Mucosa of stomach (tissue), 1 donor: Measurements from ENCODE around the gene AVL9.
"Not testable (repeated sequence)": the region's sequence is repeated elsewhere in the genome, so short reads cannot be mapped to it uniquely, and the experiment has no call there.

Experiments
- H3K27me3 ChIP-seq: one replicate; pipeline ENCODE4 v1.7.0; 2013; ENCODE audit warnings: mild to moderate bottlenecking, low read length; ENCODE audit not compliant: control insufficient read depth, insufficient read depth
- H3K36me3 ChIP-seq: one replicate; pipeline ENCODE4 v1.7.0; 2013; ENCODE audit warnings: low read length; ENCODE audit not compliant: control insufficient read depth, insufficient read depth
- H3K4me1 ChIP-seq: one replicate; pipeline ENCODE4 v1.7.0; 2013; ENCODE audit warnings: mild to moderate bottlenecking, low read length; ENCODE audit not compliant: control insufficient read depth, insufficient read depth
- H3K4me3 ChIP-seq: one replicate; pipeline ENCODE4 v1.7.0; 2013; ENCODE audit warnings: low read length
- H3K9ac ChIP-seq: one replicate; pipeline ENCODE4 v1.7.0; 2013; ENCODE audit warnings: mild to moderate bottlenecking, low read length, moderate library complexity
- H3K9me3 ChIP-seq: one replicate; pipeline ENCODE4 v1.7.0; 2013; ENCODE audit warnings: mild to moderate bottlenecking, low read length, moderate library complexity; ENCODE audit not compliant: control insufficient read depth
- donor health status: Pancreatic carcinoma.

AVL9 gene

GRCh38 chr7:32474008-32474407 is 21.3 kb upstream of the AVL9 start:
- H3K4me3 ChIP-seq, result no peak overlapping the region
- H3K36me3 ChIP-seq, result no peaks in the 10 kb centered on the region
- H3K9ac ChIP-seq, result no peak overlapping the region
- H3K9me3 ChIP-seq, result no peaks in the 10 kb centered on the region
- H3K27me3 ChIP-seq, result no peaks in the 10 kb centered on the region
- no peaks in the 10 kb centered on the region for H3K4me1 ChIP-seq

DNA sequence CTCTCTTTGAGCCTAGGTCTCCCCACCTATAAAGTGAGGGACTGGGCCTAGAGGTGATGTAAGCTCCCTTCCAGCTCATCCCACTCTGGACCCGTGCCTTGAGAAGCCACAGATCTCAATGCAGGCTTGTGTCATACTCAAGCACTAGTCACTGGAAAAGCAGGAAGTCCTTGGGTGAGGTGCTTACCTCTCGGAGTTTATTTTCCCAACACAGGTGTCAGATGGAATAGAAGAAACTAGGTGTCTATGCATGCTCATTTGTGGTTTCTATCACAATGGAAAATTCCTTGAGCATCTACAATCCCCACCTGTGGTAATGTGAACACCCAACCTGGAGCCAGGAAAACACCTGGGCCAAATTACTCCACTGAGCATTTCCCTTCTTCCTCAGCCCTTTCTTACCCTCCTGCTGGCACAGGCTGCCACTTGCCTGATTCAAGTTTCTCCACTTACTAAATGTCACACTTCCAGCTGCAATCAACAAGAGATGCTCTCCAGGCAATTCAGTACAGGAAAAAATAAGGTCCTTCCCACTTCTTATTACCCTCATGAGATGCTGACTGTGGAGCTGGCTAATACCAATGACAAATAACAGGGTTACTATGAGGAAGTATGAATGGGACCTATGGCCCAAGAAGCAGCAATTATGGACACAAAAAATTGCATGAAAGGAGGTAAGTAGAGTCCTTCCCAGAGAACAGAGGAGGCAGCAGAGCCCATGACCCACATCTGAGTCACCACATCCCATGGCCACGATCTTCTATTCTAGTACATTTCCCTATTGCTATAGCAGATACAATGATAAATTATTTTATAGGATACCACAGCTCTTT is 18.3 kb upstream of the AVL9 start:
- no peaks in the 10 kb centered on the region for H3K36me3 ChIP-seq
- no peaks in the 10 kb centered on the region for H3K27me3 ChIP-seq
- no peaks in the 10 kb centered on the region for H3K4me1 ChIP-seq
- H3K9ac ChIP-seq, result no peak overlapping the region
- H3K9me3 ChIP-seq, result no peaks in the 10 kb centered on the region
- no peak overlapping the region for H3K4me3 ChIP-seq

DNA sequence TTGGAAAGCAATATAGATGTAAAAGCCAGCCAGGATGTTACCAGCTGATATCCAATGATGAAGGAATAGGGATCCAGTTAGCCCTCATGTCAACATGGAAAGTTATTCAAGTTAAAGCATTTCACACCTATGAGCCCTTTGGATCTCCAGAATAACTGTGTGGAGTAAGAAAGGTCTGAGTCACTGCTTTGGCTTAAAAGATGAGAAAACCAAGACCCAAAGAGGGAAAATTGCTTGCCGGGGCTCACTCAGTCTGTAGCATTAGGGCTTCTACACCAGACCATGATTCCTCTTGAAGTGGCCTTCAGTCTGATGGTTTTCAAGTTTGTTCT is 17.7 kb upstream of the AVL9 start:
- Histone ChIP-seq H3K4me3 (no peak overlapping the region), H3K9me3 (no peaks in the 10 kb centered on the region), H3K4me1 (no peaks in the 10 kb centered on the region), H3K36me3 (no peaks in the 10 kb centered on the region), H3K9ac (no peak overlapping the region), H3K27me3 (no peaks in the 10 kb centered on the region)

DNA sequence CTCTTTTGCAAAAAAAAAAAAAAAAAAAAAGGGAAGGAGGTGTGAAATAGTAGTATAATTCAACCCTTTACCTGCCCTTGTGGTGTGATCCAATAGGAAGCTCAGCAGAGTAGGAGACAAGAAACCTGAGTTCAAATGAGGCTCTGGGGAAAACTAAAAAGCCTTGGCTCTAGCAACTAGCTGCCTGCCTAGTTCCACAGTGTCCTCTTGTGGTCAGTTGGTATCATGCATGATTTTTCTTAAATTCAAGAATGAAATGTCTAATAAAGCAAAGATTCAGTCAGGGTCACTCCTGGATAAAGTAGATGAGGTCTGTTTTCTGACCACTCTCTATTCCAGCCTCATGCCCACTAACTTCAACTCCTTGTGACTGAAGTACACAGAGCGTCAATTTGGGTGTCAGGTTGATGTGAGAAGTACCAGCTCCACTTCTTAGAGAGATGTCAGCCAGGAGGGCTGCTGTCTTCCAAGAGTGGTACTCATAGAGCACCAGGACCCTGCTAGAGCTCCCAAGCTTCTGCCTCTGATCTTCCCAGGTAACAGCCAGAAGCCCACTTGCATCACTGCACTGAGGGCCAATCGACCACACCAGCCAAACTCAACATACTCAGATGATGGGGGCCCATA is 15.6 kb upstream of the AVL9 start:
- Histone ChIP-seq H3K27me3 (no peaks in the 10 kb centered on the region), H3K9ac (no peak overlapping the region), H3K4me1 (no peaks in the 10 kb centered on the region), H3K36me3 (no peaks in the 10 kb centered on the region), H3K4me3 (no peak overlapping the region), H3K9me3 (no peaks in the 10 kb centered on the region)

GRCh38 chr7:32481176-32481575 is 14.1 kb upstream of the AVL9 start:
- Histone ChIP-seq H3K4me3 (no peak overlapping the region), H3K9ac (no peak overlapping the region), H3K36me3 (no peaks in the 10 kb centered on the region), H3K27me3 (no peaks in the 10 kb centered on the region), H3K9me3 (no peaks in the 10 kb centered on the region), H3K4me1 (no peaks in the 10 kb centered on the region)

DNA sequence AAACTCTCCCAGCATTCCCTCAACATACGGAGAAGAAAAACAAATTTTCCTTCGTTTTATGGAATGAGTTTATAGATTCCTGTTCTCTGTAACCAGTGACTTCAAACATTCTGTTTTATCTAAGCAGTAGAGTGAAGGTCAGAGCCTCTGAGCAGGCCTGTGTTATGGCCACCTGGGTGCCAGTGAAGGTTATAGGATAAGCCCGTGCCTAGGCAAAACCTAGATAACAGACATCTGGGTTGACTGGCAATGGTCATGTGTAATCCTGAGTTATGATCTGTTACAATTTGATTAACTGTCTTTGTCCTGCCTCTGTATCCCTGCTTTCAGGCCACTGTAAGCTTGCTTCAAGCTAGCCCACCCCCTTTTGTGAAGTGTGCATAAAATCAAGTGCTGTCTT is 13.4 kb upstream of the AVL9 start:
- Histone ChIP-seq H3K9me3 (no peaks in the 10 kb centered on the region), H3K27me3 (no peaks in the 10 kb centered on the region), H3K4me3 (no peak overlapping the region), H3K4me1 (no peaks in the 10 kb centered on the region), H3K36me3 (no peaks in the 10 kb centered on the region), H3K9ac (no peak overlapping the region)

- Histone ChIP-seq H3K27me3 (no peaks in the 10 kb centered on the region), H3K4me3 (peak overlapping the region; percentile 97), H3K9me3 (no peaks in the 10 kb centered on the region), H3K4me1 (no peaks in the 10 kb centered on the region), H3K36me3 (no peaks in the 10 kb centered on the region), H3K9ac (peak overlapping the region; percentile 78)
These were observed 5.5 kb upstream of the AVL9 start for GRCh38 chr7:32489788-32490126.

DNA sequence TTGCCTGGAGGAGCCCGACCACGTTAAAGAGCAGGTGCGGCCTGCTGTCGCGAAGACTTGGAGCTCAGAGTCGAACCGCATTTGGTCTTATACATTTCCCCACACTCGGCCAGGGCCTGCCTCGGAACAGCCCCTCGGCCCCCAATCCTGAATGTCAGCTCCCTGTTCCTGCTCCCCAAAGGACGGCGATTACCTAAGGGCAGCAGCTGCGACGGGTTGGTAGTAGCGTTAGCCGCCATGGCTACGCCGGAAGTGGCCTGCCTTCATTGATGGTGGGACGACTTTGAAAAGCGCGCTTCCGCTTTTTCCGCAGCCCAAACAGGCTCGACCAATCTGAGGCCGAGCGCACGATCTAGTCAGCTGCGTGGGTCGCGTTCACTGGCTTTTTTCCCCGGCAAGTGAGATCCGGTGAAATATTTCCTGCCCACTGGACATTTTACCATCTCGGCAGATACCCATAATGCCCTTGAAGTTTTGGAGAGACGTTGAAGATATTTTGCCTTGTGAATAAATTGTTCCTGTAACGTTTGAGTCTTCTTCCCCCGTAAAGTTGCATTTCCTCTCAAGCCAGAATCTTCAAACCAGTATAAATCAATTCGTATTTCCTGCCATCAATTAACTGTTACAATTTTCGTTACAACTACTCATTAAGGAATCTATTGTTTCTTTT is 5.0 kb upstream of the AVL9 start, which contains the start of gene LSM5:
TSS of gene LSM5 (minus strand) at position 254 of the 670 bp plus-strand sequence. CDS start at position 239, 15 bp downstream.
- Histone ChIP-seq H3K36me3 (no peaks in the 10 kb centered on the region), H3K9me3 (no peaks in the 10 kb centered on the region), H3K4me3 (peak within 1 kb of the TSS; percentile 97), H3K4me1 (no peaks in the 10 kb centered on the region), H3K9ac (peak within 1 kb of the TSS; percentile 78), H3K27me3 (no peaks in the 10 kb centered on the region)

DNA sequence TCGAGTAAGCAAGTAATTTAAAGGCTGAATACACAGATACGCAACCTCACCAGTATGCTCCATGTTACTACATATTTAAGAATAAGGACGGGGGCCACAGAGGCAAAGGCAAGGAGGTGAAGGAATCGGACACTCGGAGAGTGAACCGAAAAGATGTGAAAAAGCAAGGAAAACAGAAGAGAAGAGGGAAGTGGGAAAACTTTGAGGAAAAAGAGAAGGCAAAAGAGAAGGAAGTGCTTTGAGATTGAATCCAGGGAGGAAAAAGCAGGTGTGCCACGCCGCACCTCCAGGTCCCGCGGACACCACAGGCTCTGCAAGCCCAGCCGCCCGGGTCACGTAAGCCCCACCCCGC is 367 bp upstream of the AVL9 start:
- Histone ChIP-seq H3K36me3 (no peaks in the 10 kb centered on the region), H3K27me3 (no peaks in the 10 kb centered on the region), H3K9me3 (no peaks in the 10 kb centered on the region), H3K4me3 (peak overlapping the region; percentile 82), H3K4me1 (peaks cover 6% of the 10 kb centered on the region), H3K9ac (peak overlapping the region; percentile 95)

GRCh38 chr7:32496052-32496813 is 944 bp downstream of the AVL9 start:
- no peaks in the 10 kb centered on the region for H3K36me3 ChIP-seq
- H3K9ac ChIP-seq, result peak overlapping the region; percentile 98
- H3K9me3 ChIP-seq, result no peaks in the 10 kb centered on the region
- H3K27me3 ChIP-seq, result no peaks in the 10 kb centered on the region
- peak overlapping the region; percentile 90 for H3K4me3 ChIP-seq
- H3K4me1 ChIP-seq, result peaks cover 6% of the 10 kb centered on the region

- not testable (repeated sequence) for H3K36me3 ChIP-seq, H3K4me1 ChIP-seq, H3K9ac ChIP-seq, H3K4me3 ChIP-seq, H3K27me3 ChIP-seq, H3K9me3 ChIP-seq
These were observed 4.5 kb downstream of the AVL9 start for GRCh38 chr7:32499755-32500154.

- H3K36me3 ChIP-seq, H3K4me1 ChIP-seq: not testable (repeated sequence)
These were observed 4.9 kb downstream of the AVL9 start for GRCh38 chr7:32500216-32500615.

More at GRCh38 chr7:32500216-32500615, 4.9 kb downstream of the AVL9 start:
- H3K9me3 ChIP-seq, H3K27me3 ChIP-seq, H3K4me3 ChIP-seq, H3K9ac ChIP-seq: not testable (repeated sequence)
